Ovary (tissue), 3 donors: Measurements from ENCODE around the gene SCN5A.

Experiments used
- CTCF ChIP-seq, 3 donors: fragments of 450-650 bp in 2 of 3; fragments of 200-600 bp in 1 of 3; IDR thresholded peaks; one replicate each; pipeline versions ENCODE4 v1.5.1 to v1.8.0; 2016 to 2022; ENCODE audit warnings: antibody characterized with exemption in 3 of 3, mild to moderate bottlenecking in 1 of 3
- POLR2A ChIP-seq: fragments of 450-650 bp; IDR thresholded peaks from one replicate; pipeline ENCODE4 v1.6.1; 2017; ENCODE audit warnings: antibody characterized with exemption, mild to moderate bottlenecking, moderate library complexity
- donor health status: DM: no; HTN: no; CAD: no.

- TF ChIP-seq CTCF (IDR thresholded peaks at IDR 0.05), result no peak
- TF ChIP-seq POLR2A, result no peak
Measured at GRCh38 chr3:38636464-38636863, 13.0 kb downstream of the SCN5A start.
